Vagina (tissue), 2 donors: ENCODE results near the gene AMIGO1.

ENCODE experiments used
- POLR2A ChIP-seq, 2 donors: fragments of 450-650 bp; IDR thresholded peaks; one replicate each; pipeline ENCODE4 v1.6.1; 2017; ENCODE audit warnings: antibody characterized with exemption in 2 of 2, mild to moderate bottlenecking in 2 of 2, moderate library complexity in 2 of 2
- POLR2AphosphoS5 ChIP-seq, 2 donors: sonication (generic); formaldehyde crosslinking; IDR thresholded peaks; one replicate each; pipeline ENCODE4 v1.9.0; 2017; ENCODE audit warnings: antibody characterized with exemption in 2 of 2, mild to moderate bottlenecking in 2 of 2, low read depth in 1 of 2; ENCODE audit not compliant: insufficient read depth in 1 of 2
- TF ChIP-seq, protein P1 (sequence below), 3 experiments: fragments of 450-650 bp in 2 of 3; fragments of 200-600 bp in 1 of 3; sonication (generic) in 1 of 3; IDR thresholded peaks; one replicate each; pipeline ENCODE4 v1.5.1; 2017 to 2019; ENCODE audit warnings: antibody characterized with exemption in 3 of 3, mild to moderate bottlenecking in 2 of 3, moderate library complexity in 2 of 3

DNA sequence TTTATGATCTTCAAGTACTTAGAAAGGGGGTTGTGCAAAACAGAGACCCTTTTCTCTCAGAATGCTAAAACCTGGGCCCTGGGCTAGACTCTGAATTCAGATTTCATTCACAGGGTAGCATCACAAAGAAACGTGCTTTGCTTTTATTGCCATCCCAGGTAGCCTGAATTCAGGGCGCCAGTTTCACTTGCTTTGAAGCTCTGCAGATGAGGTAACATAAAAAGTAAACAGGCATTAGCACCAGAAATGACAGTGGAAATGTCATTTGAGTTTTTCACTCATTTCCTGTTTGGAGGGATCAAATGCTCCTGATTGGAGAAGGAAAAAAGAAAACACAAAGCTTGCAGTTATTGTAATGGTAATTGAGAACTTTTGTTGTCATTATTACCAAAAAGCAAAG lies 40.6 kb downstream of the AMIGO1 start:
- TF ChIP-seq, protein P1, sequence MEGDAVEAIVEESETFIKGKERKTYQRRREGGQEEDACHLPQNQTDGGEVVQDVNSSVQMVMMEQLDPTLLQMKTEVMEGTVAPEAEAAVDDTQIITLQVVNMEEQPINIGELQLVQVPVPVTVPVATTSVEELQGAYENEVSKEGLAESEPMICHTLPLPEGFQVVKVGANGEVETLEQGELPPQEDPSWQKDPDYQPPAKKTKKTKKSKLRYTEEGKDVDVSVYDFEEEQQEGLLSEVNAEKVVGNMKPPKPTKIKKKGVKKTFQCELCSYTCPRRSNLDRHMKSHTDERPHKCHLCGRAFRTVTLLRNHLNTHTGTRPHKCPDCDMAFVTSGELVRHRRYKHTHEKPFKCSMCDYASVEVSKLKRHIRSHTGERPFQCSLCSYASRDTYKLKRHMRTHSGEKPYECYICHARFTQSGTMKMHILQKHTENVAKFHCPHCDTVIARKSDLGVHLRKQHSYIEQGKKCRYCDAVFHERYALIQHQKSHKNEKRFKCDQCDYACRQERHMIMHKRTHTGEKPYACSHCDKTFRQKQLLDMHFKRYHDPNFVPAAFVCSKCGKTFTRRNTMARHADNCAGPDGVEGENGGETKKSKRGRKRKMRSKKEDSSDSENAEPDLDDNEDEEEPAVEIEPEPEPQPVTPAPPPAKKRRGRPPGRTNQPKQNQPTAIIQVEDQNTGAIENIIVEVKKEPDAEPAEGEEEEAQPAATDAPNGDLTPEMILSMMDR (IDR thresholded peaks at IDR 0.05) = no peak
- no peak for TF ChIP-seq POLR2AphosphoS5 (IDR thresholded peaks at IDR 0.05; ENCODE audit: insufficient read depth in 1 of 2, low read depth in 1 of 2)
- TF ChIP-seq POLR2A (IDR thresholded peaks at IDR 0.05) = no peak
